GM23338 (cell line): ENCODE measurements around the gene TMEM123. TPM values are rescaled to one million over a fixed set of nuclear protein-coding genes. Genes with fewer than 3 reads are reported as not detected.

Source experiments
- ATAC-seq: fragments of 200-7000 bp; cut with Tn5 transposase; 3 replicates; pipeline ENCODE4 v1.9.1; 2020
- DNase-seq: peaks from one replicate; pipeline ENCODE4 v3.0.0-alpha.2; 2015; ENCODE audit warnings: low spot score
- H2AFZ ChIP-seq: fragments of 200-600 bp; sonication (generic); 2 replicates; pipeline ENCODE4 v1.8.0; 2016; ENCODE audit warnings: antibody characterized with exemption, mild to moderate bottlenecking, moderate library complexity
- H3F3A ChIP-seq: fragments of 200-600 bp; sonication (generic); replicated peaks from 2 replicates; pipeline ENCODE4 v1.8.0; 2017; ENCODE audit warnings: antibody characterized with exemption, mixed run types, low read depth
- H3K27ac ChIP-seq: fragments of 200-600 bp; sonication (generic); 2 replicates; pipeline ENCODE4 v1.6.1; 2016; ENCODE audit warnings: low read depth
- H3K27me3 ChIP-seq: fragments of 200-600 bp; sonication (generic); 2 replicates; pipeline ENCODE4 v1.8.0; 2016; ENCODE audit warnings: mild to moderate bottlenecking, mixed run types, moderate library complexity; ENCODE audit not compliant: insufficient read depth
- H3K36me3 ChIP-seq: fragments of 200-600 bp; sonication (generic); 2 replicates; pipeline ENCODE4 v1.8.0; 2016; ENCODE audit warnings: mild to moderate bottlenecking; ENCODE audit not compliant: insufficient read depth
- H3K4me1 ChIP-seq: fragments of 200-600 bp; sonication (generic); 2 replicates; pipeline ENCODE4 v1.8.0; 2016; ENCODE audit warnings: mild to moderate bottlenecking, moderate library complexity; ENCODE audit not compliant: insufficient read depth
- H3K4me2 ChIP-seq: fragments of 200-600 bp; sonication (generic); 2 replicates; pipeline ENCODE4 v1.7.1; 2017; ENCODE audit warnings: mixed run types
- H3K4me3 ChIP-seq: fragments of 200-600 bp; sonication (generic); 2 replicates; pipeline ENCODE4 v1.6.1; 2016; ENCODE audit warnings: mixed run types
- H3K79me2 ChIP-seq: fragments of 200-600 bp; sonication (generic); replicated peaks from 2 replicates; pipeline ENCODE4 v1.8.0; 2017; ENCODE audit warnings: mild to moderate bottlenecking; ENCODE audit not compliant: insufficient read depth
- H3K9me2 ChIP-seq: fragments of 200-600 bp; sonication (generic); 2 replicates; pipeline ENCODE4 v1.8.0; 2017; ENCODE audit not compliant: insufficient read depth
- H4K20me1 ChIP-seq: fragments of 200-600 bp; sonication (generic); replicated peaks from 2 replicates; pipeline ENCODE4 v1.8.0; 2017; ENCODE audit warnings: mild to moderate bottlenecking; ENCODE audit not compliant: insufficient read depth
- H3K27ac Mint-ChIP-seq: 2 replicates; pipeline ENCODE4 v1.8.0; 2020; ENCODE audit warnings: inconsistent platforms, mild to moderate bottlenecking, moderate library complexity, mixed read lengths
- H3K27me3 Mint-ChIP-seq: 3 replicates; pipeline ENCODE4 v1.8.0; 2022; ENCODE audit warnings: low read depth, mild to moderate bottlenecking, moderate library complexity, mixed read lengths, inconsistent platforms; ENCODE audit not compliant: insufficient read depth, poor library complexity
- H3K36me3 Mint-ChIP-seq: 3 replicates; pipeline ENCODE4 v1.8.0; 2021; ENCODE audit warnings: low read depth, mild to moderate bottlenecking, inconsistent platforms, moderate library complexity, mixed read lengths
- H3K4me1 Mint-ChIP-seq: 3 replicates; pipeline ENCODE4 v1.8.0; 2020; ENCODE audit warnings: mild to moderate bottlenecking, inconsistent platforms, mixed read lengths
- H3K4me3 Mint-ChIP-seq: 3 replicates; pipeline ENCODE4 v1.8.0; 2021; ENCODE audit warnings: moderate library complexity, mild to moderate bottlenecking, inconsistent platforms, mixed read lengths
- H3K9me3 Mint-ChIP-seq: 3 replicates; pipeline ENCODE4 v1.8.0; 2020; ENCODE audit warnings: moderate library complexity, mild to moderate bottlenecking, inconsistent platforms, mixed read lengths
- CREB1 ChIP-seq: fragments of 250-450 bp; sonication (Bioruptor Pico); IDR thresholded peaks from 2 replicates; pipeline ENCODE4 v1.5.0; 2020; ENCODE audit warnings: low read depth, mild to moderate bottlenecking, moderate library complexity
- EZH2 ChIP-seq: fragments of 200-600 bp; sonication (generic); IDR thresholded peaks from one replicate; pipeline ENCODE4 v1.8.0; 2017; ENCODE audit warnings: antibody characterized with exemption, mild to moderate bottlenecking, low read depth; ENCODE audit not compliant: unreplicated experiment
- EZH2phosphoT487 ChIP-seq: fragments of 200-600 bp; sonication (generic); IDR thresholded peaks from one replicate; pipeline ENCODE4 v1.8.1; 2018; ENCODE audit warnings: antibody characterized with exemption; ENCODE audit not compliant: unreplicated experiment
- JUNB ChIP-seq: IDR thresholded peaks from one replicate; pipeline ENCODE4 v1.6.1; 2016; ENCODE audit warnings: antibody characterized with exemption; ENCODE audit not compliant: unreplicated experiment
- NANOG ChIP-seq: IDR thresholded peaks from 2 replicates; pipeline ENCODE4 v1.6.1; 2016; ENCODE audit warnings: antibody characterized with exemption, borderline replicate concordance
- POLR2AphosphoS5 ChIP-seq: IDR thresholded peaks from 2 replicates; pipeline ENCODE4 v1.6.1; 2016; ENCODE audit warnings: antibody characterized with exemption, low read depth
- STAT1 ChIP-seq: IDR thresholded peaks from one replicate; pipeline ENCODE4 v1.6.1; 2016; ENCODE audit warnings: antibody characterized with exemption; ENCODE audit not compliant: unreplicated experiment
- ZNF114 ChIP-seq: fragments of 250-450 bp; sonication (Bioruptor Pico); IDR thresholded peaks from 2 replicates; pipeline ENCODE4 v1.5.0; 2020; ENCODE audit warnings: mild to moderate bottlenecking, moderate library complexity
- ZNF331 ChIP-seq: fragments of 250-450 bp; sonication (Bioruptor Pico); IDR thresholded peaks from 2 replicates; pipeline ENCODE4 v1.5.0; 2020; ENCODE audit warnings: low read depth, mild to moderate bottlenecking, moderate library complexity
- polyA plus RNA-seq: library from polyadenylated mRNA; unstranded; fragments of >200 nt; fragmentation: Nextera tagmentation; extraction: Ambion mirVana; gene quantifications from 2 replicates; pipeline ENCODE4 v1.2.1, GENCODE V29; 2016
- total RNA-seq: library from RNA; depleted of rRNA; stranded (reverse); fragments of >200 nt; shearing (Covaris generic); gene quantifications from 2 replicates; pipeline ENCODE4 v1.2.3, GENCODE V29; 2014
- TF ChIP-seq, protein P1 (sequence below), 2 experiments: fragments of 200-600 bp in 1 of 2; sonication (generic) in 1 of 2; conservative IDR thresholded peaks; 2 replicates each; pipeline versions ENCODE4 v1.5.1 to v1.6.1; 2016 to 2017; ENCODE audit warnings: antibody characterized with exemption in 2 of 2, low read depth in 2 of 2, mild to moderate bottlenecking in 2 of 2, moderate library complexity in 1 of 2
- TF ChIP-seq, protein P2 (sequence below): IDR thresholded peaks from 2 replicates; pipeline ENCODE4 v1.6.1; 2016; ENCODE audit warnings: antibody characterized with exemption
- TF ChIP-seq, protein P3 (sequence below): fragments of 250-450 bp; sonication (Bioruptor Pico); IDR thresholded peaks from 2 replicates; pipeline ENCODE4 v1.5.0; 2020; ENCODE audit warnings: mild to moderate bottlenecking, moderate library complexity

Gene TMEM123
- total and polyA plus RNA-seq, 2 experiments from 2014 or later, result 44.1 to 61.0 TPM

DNA sequence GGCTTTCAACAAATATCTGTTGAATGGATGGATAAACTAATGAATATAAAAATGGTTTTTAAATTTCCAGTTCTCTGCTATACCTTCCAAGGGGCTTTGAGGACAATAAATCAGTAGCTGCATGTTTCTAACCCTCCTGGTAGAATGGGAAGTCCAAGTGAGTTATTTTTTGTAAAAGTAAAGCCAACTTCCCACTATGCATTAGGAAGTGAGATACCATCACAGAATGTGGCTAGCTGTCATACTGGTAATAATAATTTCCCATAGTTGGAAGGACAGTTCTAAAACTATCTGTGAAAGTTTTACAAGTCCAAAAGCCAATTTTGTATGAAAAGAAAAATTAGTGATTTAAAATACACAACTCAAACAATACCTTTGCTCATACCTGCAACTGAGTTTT, 50.0 kb downstream of the TMEM123 start:
- H3K4me3 ChIP-seq, result no peak overlapping the region
- H3K4me1 ChIP-seq, result no peaks in the 10 kb centered on the region
- no peak overlapping the region for H3K4me2 ChIP-seq
- H3K9me2 ChIP-seq, result no peaks in the 10 kb centered on the region
- TF ChIP-seq CREB1 (CRISPR knock-in tag) (no peak), JUNB (no peak), NANOG (no peak), ZNF331 (CRISPR knock-in tag) (no peak), POLR2AphosphoS5 (no peak), EZH2 (no peak), EZH2phosphoT487 (no peak), STAT1 (no peak), ZNF114 (CRISPR knock-in tag) (no peak)
- TF ChIP-seq, protein P1, sequence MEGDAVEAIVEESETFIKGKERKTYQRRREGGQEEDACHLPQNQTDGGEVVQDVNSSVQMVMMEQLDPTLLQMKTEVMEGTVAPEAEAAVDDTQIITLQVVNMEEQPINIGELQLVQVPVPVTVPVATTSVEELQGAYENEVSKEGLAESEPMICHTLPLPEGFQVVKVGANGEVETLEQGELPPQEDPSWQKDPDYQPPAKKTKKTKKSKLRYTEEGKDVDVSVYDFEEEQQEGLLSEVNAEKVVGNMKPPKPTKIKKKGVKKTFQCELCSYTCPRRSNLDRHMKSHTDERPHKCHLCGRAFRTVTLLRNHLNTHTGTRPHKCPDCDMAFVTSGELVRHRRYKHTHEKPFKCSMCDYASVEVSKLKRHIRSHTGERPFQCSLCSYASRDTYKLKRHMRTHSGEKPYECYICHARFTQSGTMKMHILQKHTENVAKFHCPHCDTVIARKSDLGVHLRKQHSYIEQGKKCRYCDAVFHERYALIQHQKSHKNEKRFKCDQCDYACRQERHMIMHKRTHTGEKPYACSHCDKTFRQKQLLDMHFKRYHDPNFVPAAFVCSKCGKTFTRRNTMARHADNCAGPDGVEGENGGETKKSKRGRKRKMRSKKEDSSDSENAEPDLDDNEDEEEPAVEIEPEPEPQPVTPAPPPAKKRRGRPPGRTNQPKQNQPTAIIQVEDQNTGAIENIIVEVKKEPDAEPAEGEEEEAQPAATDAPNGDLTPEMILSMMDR (conservative IDR thresholded peaks at IDR 0.05; ENCODE audit: low read depth in 2 of 2), result no peak
- TF ChIP-seq, protein P2, sequence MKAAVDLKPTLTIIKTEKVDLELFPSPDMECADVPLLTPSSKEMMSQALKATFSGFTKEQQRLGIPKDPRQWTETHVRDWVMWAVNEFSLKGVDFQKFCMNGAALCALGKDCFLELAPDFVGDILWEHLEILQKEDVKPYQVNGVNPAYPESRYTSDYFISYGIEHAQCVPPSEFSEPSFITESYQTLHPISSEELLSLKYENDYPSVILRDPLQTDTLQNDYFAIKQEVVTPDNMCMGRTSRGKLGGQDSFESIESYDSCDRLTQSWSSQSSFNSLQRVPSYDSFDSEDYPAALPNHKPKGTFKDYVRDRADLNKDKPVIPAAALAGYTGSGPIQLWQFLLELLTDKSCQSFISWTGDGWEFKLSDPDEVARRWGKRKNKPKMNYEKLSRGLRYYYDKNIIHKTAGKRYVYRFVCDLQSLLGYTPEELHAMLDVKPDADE, result no peak
- TF ChIP-seq, protein P3, sequence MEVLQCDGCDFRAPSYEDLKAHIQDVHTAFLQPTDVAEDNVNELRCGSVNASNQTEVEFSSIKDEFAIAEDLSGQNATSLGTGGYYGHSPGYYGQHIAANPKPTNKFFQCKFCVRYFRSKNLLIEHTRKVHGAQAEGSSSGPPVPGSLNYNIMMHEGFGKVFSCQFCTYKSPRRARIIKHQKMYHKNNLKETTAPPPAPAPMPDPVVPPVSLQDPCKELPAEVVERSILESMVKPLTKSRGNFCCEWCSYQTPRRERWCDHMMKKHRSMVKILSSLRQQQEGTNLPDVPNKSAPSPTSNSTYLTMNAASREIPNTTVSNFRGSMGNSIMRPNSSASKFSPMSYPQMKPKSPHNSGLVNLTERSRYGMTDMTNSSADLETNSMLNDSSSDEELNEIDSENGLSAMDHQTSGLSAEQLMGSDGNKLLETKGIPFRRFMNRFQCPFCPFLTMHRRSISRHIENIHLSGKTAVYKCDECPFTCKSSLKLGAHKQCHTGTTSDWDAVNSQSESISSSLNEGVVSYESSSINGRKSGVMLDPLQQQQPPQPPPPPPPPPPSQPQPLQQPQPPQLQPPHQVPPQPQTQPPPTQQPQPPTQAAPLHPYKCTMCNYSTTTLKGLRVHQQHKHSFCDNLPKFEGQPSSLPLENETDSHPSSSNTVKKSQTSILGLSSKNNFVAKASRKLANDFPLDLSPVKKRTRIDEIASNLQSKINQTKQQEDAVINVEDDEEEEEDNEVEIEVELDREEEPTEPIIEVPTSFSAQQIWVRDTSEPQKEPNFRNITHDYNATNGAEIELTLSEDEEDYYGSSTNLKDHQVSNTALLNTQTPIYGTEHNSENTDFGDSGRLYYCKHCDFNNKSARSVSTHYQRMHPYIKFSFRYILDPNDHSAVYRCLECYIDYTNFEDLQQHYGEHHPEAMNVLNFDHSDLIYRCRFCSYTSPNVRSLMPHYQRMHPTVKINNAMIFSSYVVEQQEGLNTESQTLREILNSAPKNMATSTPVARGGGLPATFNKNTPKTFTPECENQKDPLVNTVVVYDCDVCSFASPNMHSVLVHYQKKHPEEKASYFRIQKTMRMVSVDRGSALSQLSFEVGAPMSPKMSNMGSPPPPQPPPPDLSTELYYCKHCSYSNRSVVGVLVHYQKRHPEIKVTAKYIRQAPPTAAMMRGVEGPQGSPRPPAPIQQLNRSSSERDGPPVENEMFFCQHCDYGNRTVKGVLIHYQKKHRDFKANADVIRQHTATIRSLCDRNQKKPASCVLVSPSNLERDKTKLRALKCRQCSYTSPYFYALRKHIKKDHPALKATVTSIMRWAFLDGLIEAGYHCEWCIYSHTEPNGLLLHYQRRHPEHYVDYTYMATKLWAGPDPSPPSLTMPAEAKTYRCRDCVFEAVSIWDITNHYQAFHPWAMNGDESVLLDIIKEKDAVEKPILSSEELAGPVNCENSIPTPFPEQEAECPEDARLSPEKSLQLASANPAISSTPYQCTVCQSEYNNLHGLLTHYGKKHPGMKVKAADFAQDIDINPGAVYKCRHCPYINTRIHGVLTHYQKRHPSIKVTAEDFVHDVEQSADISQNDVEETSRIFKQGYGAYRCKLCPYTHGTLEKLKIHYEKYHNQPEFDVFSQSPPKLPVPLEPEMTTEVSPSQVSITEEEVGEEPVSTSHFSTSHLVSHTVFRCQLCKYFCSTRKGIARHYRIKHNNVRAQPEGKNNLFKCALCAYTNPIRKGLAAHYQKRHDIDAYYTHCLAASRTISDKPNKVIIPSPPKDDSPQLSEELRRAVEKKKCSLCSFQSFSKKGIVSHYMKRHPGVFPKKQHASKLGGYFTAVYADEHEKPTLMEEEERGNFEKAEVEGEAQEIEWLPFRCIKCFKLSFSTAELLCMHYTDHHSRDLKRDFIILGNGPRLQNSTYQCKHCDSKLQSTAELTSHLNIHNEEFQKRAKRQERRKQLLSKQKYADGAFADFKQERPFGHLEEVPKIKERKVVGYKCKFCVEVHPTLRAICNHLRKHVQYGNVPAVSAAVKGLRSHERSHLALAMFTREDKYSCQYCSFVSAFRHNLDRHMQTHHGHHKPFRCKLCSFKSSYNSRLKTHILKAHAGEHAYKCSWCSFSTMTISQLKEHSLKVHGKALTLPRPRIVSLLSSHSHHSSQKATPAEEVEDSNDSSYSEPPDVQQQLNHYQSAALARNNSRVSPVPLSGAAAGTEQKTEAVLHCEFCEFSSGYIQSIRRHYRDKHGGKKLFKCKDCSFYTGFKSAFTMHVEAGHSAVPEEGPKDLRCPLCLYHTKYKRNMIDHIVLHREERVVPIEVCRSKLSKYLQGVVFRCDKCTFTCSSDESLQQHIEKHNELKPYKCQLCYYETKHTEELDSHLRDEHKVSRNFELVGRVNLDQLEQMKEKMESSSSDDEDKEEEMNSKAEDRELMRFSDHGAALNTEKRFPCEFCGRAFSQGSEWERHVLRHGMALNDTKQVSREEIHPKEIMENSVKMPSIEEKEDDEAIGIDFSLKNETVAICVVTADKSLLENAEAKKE (CRISPR knock-in tag), result no peak
- peaks cover 12% of the 10 kb centered on the region; the same call in 1 of the 2 replicates for H3K79me2 ChIP-seq
- Mint-ChIP-seq H3K4me1 (peaks cover 2% of the 10 kb centered on the region), H3K9me3 (no peaks in the 10 kb centered on the region), H3K4me3 (no peak overlapping the region), H3K27ac (no peak overlapping the region), H3K36me3 (peaks cover 18% of the 10 kb centered on the region; the same call in 2 of the 3 replicates), H3K27me3 (peaks cover 4% of the 10 kb centered on the region)
- H3K36me3 ChIP-seq, result no peaks in the 10 kb centered on the region; the same call in 1 of the 2 replicates
- peaks cover 8% of the 10 kb centered on the region; the same call in 1 of the 2 replicates for H4K20me1 ChIP-seq
- no peaks in the 10 kb centered on the region for H3K27me3 ChIP-seq
- DNase-seq (no peak), ATAC-seq (no peak)
- H2AFZ ChIP-seq, result no peak overlapping the region
- H3K27ac ChIP-seq, result no peak overlapping the region
- no peaks in the 10 kb centered on the region for H3F3A ChIP-seq
